GM21619 (cell line): ENCODE results near the gene MEIS2.

ENCODE experiments used
- ATAC-seq: cut with Tn5 transposase; IDR thresholded peaks from one replicate; pipeline ENCODE4 v1.9.1; 2021; ENCODE audit not compliant: unreplicated experiment

Gene MEIS2

GRCh38 chr15:36880913-36881460 lies 219.4 kb downstream of the MEIS2 start:
- ATAC-seq: no peak

DNA sequence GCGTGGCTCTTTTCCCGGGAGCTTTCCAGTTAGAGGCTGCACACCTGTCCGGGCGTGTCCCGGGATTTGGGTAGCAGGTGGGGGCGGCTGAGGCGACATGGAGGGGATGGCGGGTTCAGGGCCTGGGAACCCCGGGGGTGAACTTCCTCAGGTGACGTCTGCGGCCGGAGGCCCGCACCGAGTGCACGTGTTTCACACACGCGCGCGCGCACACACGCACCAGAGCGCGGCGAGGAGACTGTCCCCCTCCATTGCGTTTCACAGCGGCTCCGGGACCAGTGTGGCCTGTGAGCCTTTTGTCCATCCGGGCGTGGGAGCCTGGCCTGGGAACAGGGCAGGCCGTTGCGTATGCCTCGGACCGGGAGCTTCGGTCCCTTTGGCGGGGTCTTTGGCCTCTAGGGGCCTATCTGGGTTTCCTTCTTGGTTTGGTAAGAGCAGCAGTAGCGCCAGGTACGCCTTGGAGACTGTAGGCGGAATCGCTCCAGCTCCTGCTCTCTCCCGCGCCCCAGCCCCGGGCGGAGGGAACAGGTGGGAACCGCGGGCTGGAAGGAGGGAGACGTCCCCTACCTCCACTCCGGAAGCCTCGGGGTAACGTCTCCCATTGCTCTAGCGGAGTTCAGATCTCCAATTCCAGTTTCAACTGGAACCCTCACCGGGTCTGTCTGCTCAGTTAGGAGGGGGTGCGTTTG lies 220.0 kb downstream of the MEIS2 start:
- ATAC-seq: no peak

DNA sequence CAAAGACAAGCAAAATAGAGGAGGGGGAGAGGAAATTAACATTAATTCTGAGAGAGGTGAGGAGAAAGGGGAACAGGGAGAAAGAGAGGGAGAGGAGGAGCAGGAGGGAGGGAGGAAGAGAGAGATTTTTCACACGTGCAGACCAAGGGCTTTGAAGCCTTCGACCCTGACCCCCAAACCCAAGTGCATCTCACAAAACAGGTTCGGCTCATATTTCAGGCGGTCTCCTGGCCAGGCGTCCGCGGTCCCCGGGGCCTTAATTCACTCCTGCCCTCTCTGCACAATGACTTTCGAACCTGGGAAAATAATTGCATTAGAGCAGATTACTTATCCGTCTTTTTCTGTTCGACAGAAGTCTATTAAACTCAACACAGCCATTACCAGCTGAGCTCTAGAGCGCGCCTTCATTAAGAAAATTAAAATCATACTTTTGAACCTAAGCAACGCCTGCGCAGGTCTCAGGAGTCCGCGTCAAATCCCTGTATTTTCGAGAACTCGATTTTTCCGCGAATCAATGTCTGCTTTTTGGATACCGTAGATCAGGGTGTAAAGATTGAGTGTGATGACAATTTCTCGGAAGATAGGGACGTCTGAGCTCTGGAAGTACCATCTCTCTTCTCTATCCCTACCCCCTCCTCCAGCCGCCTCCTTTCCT lies 220.7 kb downstream of the MEIS2 start:
- no peak for ATAC-seq

- no peak for ATAC-seq
Measured at GRCh38 chr15:36878684-36879262, 221.6 kb downstream of the MEIS2 start.

DNA sequence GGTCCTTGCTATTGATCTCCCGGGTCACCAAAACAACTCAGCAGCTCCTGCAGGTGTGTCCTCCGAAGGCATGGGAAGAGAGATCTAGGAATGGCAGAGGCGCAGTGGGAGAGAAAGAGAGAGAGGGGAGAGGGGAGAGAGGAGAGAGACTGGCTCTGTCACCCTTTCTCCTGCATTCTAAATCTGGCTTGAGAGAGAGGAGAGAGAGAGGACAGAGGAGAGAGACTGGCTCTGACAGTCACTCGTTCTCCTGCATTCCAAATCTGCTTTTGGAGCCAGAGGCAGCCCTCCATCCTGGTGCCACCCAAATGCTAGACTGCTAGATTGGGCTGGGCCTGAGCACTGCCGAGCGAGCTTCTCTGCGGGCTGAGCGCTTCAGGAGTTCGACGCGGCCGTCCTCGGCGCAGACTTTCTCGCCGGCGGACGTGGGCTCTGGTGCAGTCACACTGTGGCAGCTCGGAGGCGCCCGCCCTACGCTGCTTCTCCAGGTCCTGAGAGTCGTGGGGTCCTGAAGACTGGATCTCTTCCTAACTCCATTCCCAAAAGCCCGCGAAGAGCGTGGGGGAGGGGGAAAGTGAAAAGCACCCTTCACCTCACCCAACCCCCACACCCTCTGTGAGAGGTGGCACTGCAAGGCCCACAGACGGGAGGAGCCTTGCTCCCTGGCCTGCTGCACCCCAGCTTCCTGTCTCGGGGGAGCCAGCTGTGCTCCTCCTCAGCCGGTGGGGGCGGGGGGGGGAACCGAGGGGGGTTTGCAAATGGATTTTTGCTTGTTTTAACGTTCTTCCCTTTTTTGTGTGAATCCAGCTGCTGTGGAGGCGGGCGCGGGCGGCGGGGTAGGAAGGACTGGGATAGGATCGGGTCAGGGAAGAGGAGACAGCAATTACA lies 222.3 kb downstream of the MEIS2 start:
- peak; percentile 52 for ATAC-seq

- ATAC-seq: no peak
Measured at GRCh38 chr15:36877294-36877693, 223.1 kb downstream of the MEIS2 start.

DNA sequence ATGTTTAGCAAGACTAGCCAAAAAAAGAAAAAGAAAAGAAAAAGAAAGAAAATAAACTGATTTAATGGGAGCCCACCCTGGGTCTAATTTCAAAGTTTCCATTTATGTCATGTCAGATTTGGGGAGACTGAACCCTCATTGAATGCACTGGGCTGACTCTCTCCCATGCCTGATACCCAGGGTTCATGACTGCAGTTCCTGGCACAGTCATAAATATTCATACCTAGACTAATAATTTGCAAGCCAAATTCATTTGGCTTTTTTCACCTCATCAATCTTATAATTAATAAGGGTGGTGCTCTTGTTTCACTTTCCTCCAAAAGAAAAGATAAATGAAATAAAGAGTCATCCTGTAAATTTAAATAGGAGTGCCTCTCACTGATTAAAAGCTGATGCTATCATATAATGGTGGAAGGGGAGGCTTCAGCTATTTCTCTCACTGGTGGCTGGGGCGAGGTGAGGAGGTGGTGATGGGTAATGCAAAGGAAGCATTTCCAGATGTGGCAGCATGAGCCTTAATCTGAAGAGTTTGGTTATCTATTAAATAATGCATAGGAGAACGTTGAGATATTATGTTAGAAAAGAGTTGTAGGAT lies 224.5 kb downstream of the MEIS2 start:
- ATAC-seq: no peak

DNA sequence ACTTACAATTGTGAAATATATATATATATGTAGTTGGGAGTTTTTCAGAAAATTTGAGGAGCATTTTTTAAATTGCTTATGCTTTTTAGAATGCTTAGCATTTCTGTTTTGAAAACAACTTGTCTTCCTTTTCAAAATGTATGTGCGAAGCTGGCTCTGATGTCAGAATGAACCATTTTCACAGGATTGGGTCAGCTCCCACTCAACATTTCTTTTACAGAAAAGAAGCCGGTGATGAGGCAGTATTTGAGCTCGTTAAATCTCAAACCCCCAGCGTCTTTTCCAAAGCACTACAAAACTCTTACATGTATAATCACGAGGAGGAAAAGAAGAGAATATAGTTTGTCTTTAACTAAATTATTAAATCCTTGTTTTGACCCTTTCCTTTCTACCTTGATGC lies 225.4 kb downstream of the MEIS2 start:
- ATAC-seq: no peak

DNA sequence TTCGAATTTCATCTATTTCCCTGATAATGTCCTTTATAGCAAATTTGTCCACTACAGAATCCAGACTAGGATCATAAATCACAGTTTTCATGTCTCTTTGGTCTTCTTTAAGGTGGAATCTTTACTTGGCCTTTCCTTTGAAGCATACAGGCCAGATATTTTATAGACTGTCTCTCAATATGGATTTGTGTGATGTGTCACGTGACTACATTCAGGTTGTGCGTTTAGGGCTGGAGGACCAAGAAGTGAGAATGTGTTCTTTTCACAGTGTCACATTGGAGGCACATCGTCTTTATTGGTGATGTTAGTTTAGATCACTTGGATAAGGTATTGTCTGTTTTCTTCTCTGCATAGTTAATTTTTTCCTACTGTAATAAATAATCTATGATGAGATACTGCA lies 232.9 kb downstream of the MEIS2 start:
- ATAC-seq: no peak

DNA sequence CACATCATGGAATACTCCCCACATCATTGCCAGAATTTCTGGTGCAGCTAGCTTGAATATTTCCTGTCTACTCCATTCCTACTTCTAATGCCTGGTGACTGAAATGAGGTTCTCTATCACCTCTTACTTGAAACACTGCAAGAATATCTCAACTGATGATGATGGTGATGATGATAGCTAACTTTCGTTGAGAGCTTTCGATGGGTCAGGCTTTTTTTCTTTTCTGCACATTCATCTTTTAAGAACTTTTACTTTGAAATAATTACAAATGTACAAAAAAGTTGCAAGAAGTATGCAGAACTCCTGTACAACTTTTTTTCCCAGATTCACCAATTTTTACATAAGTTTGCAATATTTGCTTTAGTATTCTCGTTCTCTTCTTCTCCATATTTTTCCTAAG lies 233.5 kb downstream of the MEIS2 start:
- no peak for ATAC-seq

GRCh38 chr15:36863570-36863969 lies 236.8 kb downstream of the MEIS2 start:
- ATAC-seq: no peak

DNA sequence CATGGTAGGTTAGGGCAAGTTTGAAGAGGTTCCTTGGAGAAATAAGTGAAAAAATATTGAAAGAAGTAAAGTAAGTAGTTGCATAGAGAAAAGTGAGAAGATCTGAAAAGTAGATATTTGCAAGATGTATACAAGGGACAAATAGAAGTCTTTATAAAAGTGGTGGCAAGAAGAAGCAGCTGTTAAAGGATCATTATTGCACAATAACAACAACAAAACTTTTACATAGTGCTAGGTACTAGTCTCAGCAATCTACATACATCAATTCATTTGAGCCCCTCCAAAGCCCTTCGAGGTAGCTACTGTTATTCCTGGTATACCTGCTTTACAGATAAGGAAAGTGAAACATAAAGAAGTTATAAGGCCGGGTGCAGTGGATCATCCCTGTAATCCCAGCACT lies 239.6 kb downstream of the MEIS2 start:
- ATAC-seq: no peak

- ATAC-seq: no peak
Measured at GRCh38 chr15:36858423-36858822, 241.9 kb downstream of the MEIS2 start.

GRCh38 chr15:36856339-36856973 lies 243.9 kb downstream of the MEIS2 start:
- no peak for ATAC-seq

DNA sequence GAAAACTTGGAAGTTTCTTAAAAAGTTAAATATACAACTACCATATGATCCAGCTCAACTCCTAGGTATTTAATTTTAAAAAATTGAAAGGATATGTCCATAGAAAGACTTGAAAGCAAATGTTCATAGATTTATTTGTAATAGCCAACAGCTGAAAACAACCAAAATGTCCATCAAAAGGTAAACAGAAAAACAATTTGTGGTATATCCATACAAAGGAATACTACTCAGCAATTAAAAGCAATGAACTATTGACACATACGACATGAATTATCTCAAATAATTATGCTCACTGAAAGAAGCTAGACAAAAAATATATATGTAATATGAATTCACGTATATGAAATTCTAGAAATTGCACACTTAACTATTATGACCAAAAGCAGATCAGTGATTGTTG lies 249.5 kb downstream of the MEIS2 start:
- no peak for ATAC-seq

- ATAC-seq: no peak
Measured at GRCh38 chr15:36845270-36845669, 255.1 kb downstream of the MEIS2 start.

GRCh38 chr15:36844534-36844998 lies 255.8 kb downstream of the MEIS2 start:
- ATAC-seq: no peak

GRCh38 chr15:36843822-36844221 lies 256.5 kb downstream of the MEIS2 start:
- no peak for ATAC-seq

DNA sequence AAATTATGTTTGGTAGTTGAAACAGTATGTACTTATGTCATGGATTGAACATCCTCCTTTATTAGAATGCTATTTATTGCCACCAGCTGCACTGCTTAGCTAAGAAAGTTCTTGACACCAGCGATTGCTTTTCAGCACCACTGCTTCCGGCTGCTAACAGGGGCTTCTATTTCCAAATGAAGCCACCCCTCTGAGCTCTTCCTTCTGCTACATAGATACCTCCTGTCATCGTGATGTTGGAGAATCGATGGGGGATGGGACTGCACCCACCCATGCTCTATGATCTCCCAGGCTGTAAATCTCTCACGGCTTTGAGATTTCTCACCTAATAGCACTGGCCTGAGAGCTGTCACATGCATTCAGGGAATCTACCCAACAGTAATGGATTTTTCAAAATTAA lies 259.2 kb downstream of the MEIS2 start:
- no peak for ATAC-seq
